Stimulated activated memory B cell treated with anti-CD40 and anti-IgM and Interleukin-4, amounts not matched to agents 10 μg/mL and 1 μg/mL and 100 μg/mL, for 72 hours (primary cell): Measurements from ENCODE around the gene HPS3.
A peak's percentile ranks its signal among the peaks of the same experiment; 100 is the strongest.

ENCODE experiments used
- ATAC-seq: fragments of 150-1000 bp; cut with Tn5 transposase; 2 replicates; pipeline ENCODE4 v1.10.0; 2021
- H3K27ac Mint-ChIP-seq: one replicate; pipeline ENCODE4 v1.8.0; 2022; ENCODE audit warnings: mild to moderate bottlenecking, mixed read lengths
- H3K27me3 Mint-ChIP-seq: one replicate; pipeline ENCODE4 v1.8.0; 2022; ENCODE audit warnings: mixed read lengths
- H3K36me3 Mint-ChIP-seq: one replicate; pipeline ENCODE4 v1.8.0; 2022; ENCODE audit warnings: mixed read lengths
- H3K4me1 Mint-ChIP-seq: one replicate; pipeline ENCODE4 v1.8.0; 2022; ENCODE audit warnings: mixed read lengths
- H3K4me3 Mint-ChIP-seq: one replicate; pipeline ENCODE4 v1.8.0; 2022; ENCODE audit warnings: mild to moderate bottlenecking, moderate library complexity, mixed read lengths
- H3K9me3 Mint-ChIP-seq: one replicate; pipeline ENCODE4 v1.8.0; 2022; ENCODE audit warnings: mixed read lengths

Gene HPS3

DNA sequence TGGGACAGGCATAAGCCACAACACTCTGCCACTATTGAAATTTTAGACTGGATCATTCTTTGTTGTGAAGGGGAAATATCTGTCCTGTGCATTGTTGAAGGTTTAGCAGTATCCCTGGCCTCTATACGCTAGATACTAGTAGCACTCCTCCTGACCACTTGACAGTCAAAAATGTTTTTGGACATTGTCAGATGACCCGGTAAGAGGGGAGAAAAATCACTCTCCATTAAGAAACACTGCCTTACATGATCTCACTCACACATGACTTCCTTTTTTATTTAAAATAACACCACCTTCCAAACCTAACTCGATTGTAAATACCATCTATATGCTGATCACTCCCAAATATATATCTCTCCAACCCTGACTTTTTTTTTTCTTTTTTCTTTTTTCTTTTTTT, 27.8 kb upstream of the HPS3 start:
- Mint-ChIP-seq H3K36me3 (no peaks in the 10 kb centered on the region), H3K9me3 (peaks cover 3% of the 10 kb centered on the region), H3K4me3 (no peak overlapping the region), H3K4me1 (no peaks in the 10 kb centered on the region), H3K27me3 (no peaks in the 10 kb centered on the region), H3K27ac (no peak overlapping the region)
- ATAC-seq, result no peak

DNA sequence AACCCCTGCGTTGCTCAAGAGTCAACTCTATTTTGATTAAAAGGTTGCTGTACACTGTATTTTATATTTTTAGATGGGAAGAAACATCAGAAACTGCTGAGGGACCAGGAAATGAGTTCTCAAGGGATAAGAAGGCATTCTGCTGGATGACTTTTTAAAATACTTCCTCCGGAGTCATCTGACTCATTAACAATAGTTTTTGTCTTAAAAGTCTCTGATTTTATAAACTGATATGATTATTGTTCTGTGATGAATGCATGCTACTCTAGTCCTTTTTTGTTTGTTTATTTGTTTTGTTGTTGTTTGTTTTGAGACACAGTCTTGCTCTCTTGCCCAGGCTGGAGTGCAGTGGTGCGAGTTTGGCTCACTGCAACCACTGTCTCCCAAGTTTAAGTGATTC, 25.0 kb upstream of the HPS3 start:
- no peaks in the 10 kb centered on the region for H3K27me3 Mint-ChIP-seq
- no peaks in the 10 kb centered on the region for H3K4me1 Mint-ChIP-seq
- H3K9me3 Mint-ChIP-seq, result peaks cover 3% of the 10 kb centered on the region
- ATAC-seq, result no peak
- no peaks in the 10 kb centered on the region for H3K36me3 Mint-ChIP-seq
- H3K4me3 Mint-ChIP-seq, result no peak overlapping the region
- no peak overlapping the region for H3K27ac Mint-ChIP-seq

DNA sequence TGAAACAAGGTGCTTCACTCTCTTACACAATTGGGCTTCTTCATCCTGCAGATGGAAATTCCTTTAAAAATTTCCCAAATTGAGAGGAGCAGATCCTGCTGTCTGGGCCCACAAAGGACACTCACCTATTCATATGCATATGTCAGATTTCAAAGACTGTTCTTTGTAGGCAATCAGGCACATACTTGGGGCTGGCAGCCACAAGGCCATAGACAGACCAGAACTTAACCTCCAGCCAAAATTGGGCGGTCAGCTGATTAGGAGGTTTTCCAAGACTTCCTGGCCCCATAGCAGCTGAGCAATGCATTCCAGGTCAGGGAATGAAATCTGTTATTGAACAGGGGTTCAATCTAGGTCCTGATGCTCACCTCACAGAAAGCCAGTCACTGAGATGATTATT, 15.0 kb upstream of the HPS3 start:
- Mint-ChIP-seq H3K36me3 (no peaks in the 10 kb centered on the region), H3K9me3 (no peaks in the 10 kb centered on the region), H3K4me1 (no peaks in the 10 kb centered on the region), H3K27me3 (no peaks in the 10 kb centered on the region), H3K27ac (no peak overlapping the region), H3K4me3 (no peak overlapping the region)
- ATAC-seq, result no peak

DNA sequence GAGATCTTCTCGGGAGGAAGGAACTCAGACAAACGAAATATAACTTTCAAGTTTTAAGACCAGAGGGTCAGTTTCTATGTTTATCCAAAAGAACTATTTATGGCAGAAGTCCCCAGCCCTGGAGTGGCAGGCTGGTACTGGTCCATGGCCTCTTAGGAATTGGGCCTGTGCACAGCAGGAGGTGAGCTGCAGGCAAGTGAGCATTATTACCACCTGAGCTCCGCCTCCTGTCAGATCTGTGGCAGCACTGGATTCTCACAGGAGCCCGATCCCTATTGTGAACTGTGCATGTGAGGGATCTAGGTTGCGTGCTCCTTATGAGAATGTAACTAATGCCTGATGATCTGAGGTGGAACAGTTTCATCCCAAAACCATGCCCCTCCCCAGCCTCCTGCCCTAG, 14.3 kb upstream of the HPS3 start:
- H3K27ac Mint-ChIP-seq, result no peak overlapping the region
- H3K36me3 Mint-ChIP-seq, result no peaks in the 10 kb centered on the region
- no peaks in the 10 kb centered on the region for H3K4me1 Mint-ChIP-seq
- no peaks in the 10 kb centered on the region for H3K27me3 Mint-ChIP-seq
- no peak for ATAC-seq
- no peak overlapping the region for H3K4me3 Mint-ChIP-seq
- no peaks in the 10 kb centered on the region for H3K9me3 Mint-ChIP-seq

DNA sequence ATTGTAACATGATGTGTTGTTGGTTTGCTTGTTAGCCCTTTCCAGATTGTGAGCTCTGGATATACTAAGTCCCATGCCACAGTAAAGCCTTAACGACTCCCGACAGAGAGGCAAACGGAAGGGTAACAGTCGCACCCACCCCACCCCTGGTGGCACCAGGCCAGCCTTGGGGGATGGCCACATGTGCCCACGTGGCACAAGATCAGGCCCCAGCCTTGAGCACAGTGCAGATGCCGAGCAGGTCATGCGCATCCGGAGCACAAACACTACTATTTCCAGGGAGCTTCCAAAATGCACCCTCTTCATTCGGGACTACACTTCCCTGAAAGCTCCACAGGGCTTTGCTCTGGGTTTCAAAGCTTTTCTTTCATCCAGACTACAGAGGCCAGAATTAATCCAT, 10.7 kb upstream of the HPS3 start:
- no peaks in the 10 kb centered on the region for H3K27me3 Mint-ChIP-seq
- H3K9me3 Mint-ChIP-seq, result no peaks in the 10 kb centered on the region
- H3K4me3 Mint-ChIP-seq, result no peak overlapping the region
- no peaks in the 10 kb centered on the region for H3K36me3 Mint-ChIP-seq
- H3K4me1 Mint-ChIP-seq, result peaks cover 5% of the 10 kb centered on the region
- ATAC-seq, result no peak
- no peak overlapping the region for H3K27ac Mint-ChIP-seq

DNA sequence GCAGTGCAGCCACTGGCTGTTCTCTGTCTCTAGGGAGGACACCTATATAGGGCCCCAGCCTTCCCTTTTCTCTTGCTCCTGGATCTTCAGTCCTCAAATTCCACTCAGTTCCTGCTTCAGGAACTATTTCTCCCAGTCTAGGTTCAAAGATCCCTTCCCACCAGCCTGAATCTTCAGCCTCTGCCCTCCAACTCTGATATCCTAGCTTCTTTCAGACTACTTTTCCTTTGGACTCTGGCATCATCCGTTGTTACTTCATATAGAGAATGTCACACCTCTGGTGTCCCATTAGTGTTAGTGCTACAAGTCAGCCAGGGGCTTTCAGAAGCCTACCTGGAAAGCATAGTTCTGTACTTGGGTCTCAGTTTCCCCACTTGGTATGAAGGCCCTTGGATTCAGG, 10.0 kb upstream of the HPS3 start:
- Mint-ChIP-seq H3K27ac (no peak overlapping the region), H3K4me1 (peaks cover 5% of the 10 kb centered on the region), H3K27me3 (no peaks in the 10 kb centered on the region), H3K9me3 (no peaks in the 10 kb centered on the region), H3K36me3 (no peaks in the 10 kb centered on the region), H3K4me3 (no peak overlapping the region)
- ATAC-seq, result no peak

DNA sequence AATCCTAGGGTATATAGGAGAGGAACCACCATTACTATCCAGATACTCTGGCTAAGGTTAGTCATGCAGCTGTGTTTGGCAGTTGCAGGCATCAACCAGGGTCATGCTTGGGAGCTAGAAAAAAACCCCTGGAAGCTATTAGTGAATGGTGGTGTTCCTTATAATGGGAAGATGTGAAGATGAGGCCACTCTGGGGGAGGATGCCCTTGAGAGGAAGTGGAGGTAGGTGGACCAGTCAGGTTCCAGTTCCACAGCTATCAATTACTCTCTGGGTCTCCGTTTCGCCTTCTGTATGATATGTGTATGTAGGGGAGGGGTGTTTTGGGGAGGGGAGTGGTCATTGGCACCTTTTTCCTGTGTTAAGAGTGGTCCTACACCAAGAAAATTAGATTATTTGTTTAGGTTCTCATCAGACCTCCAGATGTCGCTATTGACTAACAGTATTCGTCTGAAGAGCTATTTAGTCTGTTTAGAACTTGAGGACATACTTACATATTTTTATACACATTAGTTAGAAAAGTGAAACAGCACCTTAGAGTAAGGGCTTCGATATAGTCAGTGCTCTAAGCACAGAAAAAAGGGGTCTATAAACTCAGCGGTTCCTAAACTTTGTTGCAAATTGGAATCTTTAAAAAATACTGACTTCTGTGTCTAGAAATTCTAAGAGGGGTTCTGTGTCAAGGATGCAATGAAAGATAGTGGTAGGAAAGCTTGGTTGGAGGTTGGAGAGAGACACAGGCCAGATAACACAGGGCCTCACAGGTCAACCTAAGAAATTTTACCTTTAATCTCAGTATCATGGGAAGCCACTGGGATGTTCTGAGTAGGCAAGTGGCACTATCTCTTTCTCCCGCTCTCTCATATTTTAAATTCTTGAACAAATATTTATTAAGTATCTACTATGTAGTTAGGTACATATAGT, 9.1 kb upstream of the HPS3 start:
- no peaks in the 10 kb centered on the region for H3K9me3 Mint-ChIP-seq
- peaks cover 5% of the 10 kb centered on the region for H3K4me1 Mint-ChIP-seq
- H3K36me3 Mint-ChIP-seq, result no peaks in the 10 kb centered on the region
- H3K27me3 Mint-ChIP-seq, result no peaks in the 10 kb centered on the region
- peak; percentile 65 for ATAC-seq
- H3K27ac Mint-ChIP-seq, result peak overlapping the region; percentile 68
- H3K4me3 Mint-ChIP-seq, result no peak overlapping the region

DNA sequence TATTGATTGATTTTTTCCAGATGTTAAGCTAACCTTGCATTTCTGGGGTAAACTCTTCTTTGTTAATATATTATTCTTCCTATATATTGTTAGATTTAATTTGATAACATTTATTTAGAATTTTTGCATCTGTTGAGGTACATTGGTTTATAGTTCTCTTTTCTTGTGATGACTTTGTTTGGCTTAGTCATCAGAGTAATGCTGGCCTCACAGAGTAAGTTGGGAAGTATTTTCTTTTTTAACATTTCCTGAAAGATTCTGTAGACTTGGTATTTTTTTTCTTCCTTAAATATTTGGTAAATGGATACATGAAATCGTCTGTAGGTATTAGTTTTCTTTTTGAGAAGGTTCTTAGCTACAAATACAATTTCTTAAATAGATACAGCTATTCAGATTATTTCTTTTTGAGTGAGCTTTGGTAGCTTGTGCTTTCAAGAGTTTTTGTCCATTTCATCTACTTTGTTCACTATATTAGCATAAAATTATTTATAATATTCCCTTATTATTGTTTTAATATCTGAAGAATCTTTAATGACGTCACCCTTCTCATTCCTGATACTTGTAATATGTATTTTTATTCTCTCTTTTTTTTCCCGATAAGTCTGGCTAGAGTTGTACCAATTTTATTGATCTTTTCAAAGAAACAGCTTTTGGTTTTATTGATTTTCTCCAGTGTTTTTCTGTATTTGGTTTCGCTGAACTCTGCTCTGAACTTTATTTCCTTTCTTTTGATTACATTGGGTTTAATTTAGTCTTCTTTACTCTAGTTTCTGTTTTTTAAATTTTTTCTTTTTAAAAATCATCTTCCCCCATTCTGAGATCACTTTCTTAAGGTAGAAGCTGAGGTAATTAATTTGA, 6.5 kb upstream of the HPS3 start:
- no peak overlapping the region for H3K27ac Mint-ChIP-seq
- no peaks in the 10 kb centered on the region for H3K27me3 Mint-ChIP-seq
- no peaks in the 10 kb centered on the region for H3K36me3 Mint-ChIP-seq
- peaks cover 5% of the 10 kb centered on the region for H3K4me1 Mint-ChIP-seq
- no peak for ATAC-seq
- H3K4me3 Mint-ChIP-seq, result no peak overlapping the region
- H3K9me3 Mint-ChIP-seq, result no peaks in the 10 kb centered on the region

DNA sequence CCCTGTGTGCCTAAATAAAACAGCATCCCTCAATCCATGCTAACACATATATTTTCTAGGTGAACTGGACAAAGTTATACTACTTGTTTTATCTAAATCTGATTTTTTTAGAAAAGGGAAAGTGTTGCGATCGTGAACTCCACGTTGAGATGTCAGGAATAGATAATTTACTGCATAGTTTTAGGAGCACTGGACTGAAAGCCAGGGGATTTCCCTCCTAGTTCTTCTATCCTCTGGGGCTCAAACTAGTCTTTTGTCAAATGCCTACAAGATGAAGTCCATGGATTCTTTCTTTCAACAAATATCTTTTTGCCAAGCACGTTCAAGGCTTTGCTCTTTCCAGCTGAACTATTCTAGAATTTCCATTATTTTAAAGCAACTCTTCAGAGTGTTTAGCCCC, 617 bp upstream of the HPS3 start:
- Mint-ChIP-seq H3K27ac (peak overlapping the region; percentile 92), H3K9me3 (no peaks in the 10 kb centered on the region), H3K4me3 (peak overlapping the region; percentile 96), H3K36me3 (peaks cover 6% of the 10 kb centered on the region), H3K27me3 (no peaks in the 10 kb centered on the region), H3K4me1 (peaks cover 37% of the 10 kb centered on the region)
- ATAC-seq, result no peak

DNA sequence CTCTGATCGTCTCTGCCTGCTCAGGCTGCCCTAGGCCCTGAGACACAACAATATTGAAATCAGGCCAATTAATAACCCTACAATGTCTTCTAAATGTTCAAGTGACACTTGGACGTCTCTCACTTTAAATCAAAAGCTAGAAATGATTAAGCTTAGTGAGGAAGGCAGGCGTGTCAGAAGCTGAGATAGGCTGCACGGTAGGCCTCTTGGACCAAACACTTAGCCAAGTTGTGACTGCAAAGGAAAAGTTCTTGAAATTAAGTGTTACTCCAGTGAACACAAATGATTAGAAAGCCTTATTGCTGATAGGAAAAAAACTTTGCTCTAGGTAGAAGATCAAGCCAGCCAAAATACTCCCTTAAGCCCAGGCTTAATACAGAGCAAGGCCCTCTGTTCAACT, 2.2 kb downstream of the HPS3 start:
- ATAC-seq, result no peak
- H3K4me3 Mint-ChIP-seq, result peak overlapping the region; percentile 96
- H3K9me3 Mint-ChIP-seq, result no peaks in the 10 kb centered on the region
- H3K27me3 Mint-ChIP-seq, result no peaks in the 10 kb centered on the region
- peak overlapping the region; percentile 92 for H3K27ac Mint-ChIP-seq
- H3K36me3 Mint-ChIP-seq, result peaks cover 25% of the 10 kb centered on the region
- peaks cover 56% of the 10 kb centered on the region for H3K4me1 Mint-ChIP-seq

DNA sequence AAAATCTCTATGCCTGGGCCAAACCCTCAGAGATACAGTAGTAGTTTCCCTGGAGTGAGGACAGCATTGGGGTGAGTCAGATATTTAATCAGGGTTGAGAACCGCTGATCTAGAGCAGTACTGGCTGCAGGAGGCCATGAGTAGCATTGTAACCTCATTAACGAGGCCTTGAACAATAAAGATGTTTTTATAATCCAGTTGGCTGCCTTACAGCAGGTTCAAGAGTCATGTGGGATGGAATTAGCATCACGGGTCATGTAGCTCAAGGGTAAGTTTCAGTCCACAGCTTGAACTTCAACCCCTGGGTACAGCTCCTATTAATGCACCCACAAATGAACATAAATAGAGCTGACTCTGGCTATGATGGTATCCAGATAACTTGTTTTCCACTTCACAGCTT, 5.1 kb downstream of the HPS3 start:
- peaks cover 31% of the 10 kb centered on the region for H3K36me3 Mint-ChIP-seq
- peaks cover 67% of the 10 kb centered on the region for H3K4me1 Mint-ChIP-seq
- H3K27me3 Mint-ChIP-seq, result no peaks in the 10 kb centered on the region
- no peak for ATAC-seq
- H3K9me3 Mint-ChIP-seq, result no peaks in the 10 kb centered on the region
- H3K27ac Mint-ChIP-seq, result no peak overlapping the region
- H3K4me3 Mint-ChIP-seq, result no peak overlapping the region

DNA sequence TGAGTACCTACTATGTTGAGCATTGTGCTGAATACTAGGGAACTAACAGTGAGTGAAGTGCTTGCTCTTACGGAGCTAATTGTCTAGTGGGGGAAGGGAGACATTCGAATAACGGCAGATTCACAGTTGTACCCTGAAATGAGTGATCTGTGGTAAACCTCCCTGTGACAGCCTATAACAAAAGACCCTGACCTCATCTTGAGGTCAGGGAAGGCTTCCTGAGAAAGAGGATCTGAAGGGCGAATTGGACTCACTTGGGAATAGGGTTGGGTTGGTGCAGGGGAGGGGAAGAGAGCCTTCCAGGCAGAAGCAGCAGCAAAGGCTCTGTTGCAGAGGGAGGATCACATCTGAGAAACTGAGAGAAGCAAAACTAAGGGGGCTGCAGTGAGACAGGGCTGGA, 13.2 kb downstream of the HPS3 start:
- Mint-ChIP-seq H3K4me3 (no peak overlapping the region), H3K27me3 (no peaks in the 10 kb centered on the region), H3K27ac (peak overlapping the region; percentile 42), H3K9me3 (no peaks in the 10 kb centered on the region), H3K36me3 (peaks cover 30% of the 10 kb centered on the region), H3K4me1 (peaks cover 49% of the 10 kb centered on the region)
- ATAC-seq, result peak; percentile 15

DNA sequence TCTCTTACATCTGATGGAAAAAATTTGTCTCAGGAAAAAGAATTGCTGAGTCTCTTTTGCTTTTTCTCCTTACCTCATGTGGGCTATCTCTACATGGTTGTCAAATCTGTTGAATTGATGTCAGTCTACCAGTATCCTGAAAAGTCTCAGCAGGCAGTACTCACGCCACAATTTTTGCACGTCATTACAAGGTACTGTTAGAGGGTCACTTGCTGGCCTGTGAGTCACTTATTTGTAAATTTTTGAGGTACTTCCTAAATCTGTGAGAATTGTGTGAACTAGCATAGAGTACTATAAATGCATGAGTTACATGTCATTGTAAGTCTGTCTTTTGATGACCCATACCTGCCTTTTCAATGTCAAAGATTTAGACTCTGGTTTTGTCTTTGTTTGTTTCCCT, 15.9 kb downstream of the HPS3 start:
- H3K4me1 Mint-ChIP-seq, result peaks cover 23% of the 10 kb centered on the region
- no peak overlapping the region for H3K27ac Mint-ChIP-seq
- peak; percentile 53 for ATAC-seq
- peak overlapping the region; percentile 4 for H3K4me3 Mint-ChIP-seq
- H3K36me3 Mint-ChIP-seq, result peaks cover 41% of the 10 kb centered on the region
- H3K27me3 Mint-ChIP-seq, result no peaks in the 10 kb centered on the region
- no peaks in the 10 kb centered on the region for H3K9me3 Mint-ChIP-seq

DNA sequence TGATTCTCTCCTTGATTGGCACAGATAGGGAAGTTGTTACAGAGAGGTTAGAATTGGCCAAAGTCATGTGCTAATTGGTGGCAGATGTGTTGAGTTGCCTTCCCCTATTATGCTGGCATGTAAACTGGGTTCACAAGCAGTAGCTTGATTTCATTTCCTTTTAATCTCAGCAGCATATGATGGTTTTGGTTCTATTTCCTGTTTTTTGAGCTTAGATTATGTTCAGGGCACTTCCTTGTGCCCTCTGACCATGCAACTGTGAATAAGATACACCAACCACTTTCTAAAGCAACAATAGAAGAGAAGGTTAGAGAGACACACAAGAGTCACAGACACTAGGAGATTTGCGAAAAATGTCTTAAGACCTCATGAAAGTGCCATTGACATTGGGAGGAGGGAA, 16.5 kb downstream of the HPS3 start:
- H3K36me3 Mint-ChIP-seq, result peaks cover 42% of the 10 kb centered on the region
- peaks cover 20% of the 10 kb centered on the region for H3K4me1 Mint-ChIP-seq
- H3K27ac Mint-ChIP-seq, result no peak overlapping the region
- H3K4me3 Mint-ChIP-seq, result no peak overlapping the region
- H3K27me3 Mint-ChIP-seq, result no peaks in the 10 kb centered on the region
- no peaks in the 10 kb centered on the region for H3K9me3 Mint-ChIP-seq
- ATAC-seq, result peak; percentile 95

DNA sequence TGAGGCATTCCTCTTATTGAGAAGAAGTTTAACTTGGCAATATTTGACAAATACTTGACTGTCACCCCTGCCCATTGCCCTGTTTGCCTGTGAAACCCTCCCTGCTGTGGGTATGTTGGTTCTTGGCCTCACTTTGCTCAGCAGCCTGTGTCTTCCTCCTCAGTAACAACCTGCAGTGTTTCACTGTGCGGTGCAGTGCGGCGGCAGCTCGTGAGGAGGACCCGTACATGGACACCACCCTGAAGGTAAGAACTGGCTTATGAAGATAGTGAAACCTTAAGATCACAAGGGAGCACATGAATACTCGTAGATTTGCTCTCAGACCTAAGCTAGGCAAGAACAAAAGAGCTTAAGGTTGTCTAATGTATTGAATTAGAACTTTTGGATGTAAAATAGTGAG, 21.0 kb downstream of the HPS3 start:
- peaks cover 19% of the 10 kb centered on the region for H3K4me1 Mint-ChIP-seq
- no peak for ATAC-seq
- H3K36me3 Mint-ChIP-seq, result peaks cover 45% of the 10 kb centered on the region
- H3K27ac Mint-ChIP-seq, result no peak overlapping the region
- no peak overlapping the region for H3K4me3 Mint-ChIP-seq
- H3K9me3 Mint-ChIP-seq, result no peaks in the 10 kb centered on the region
- H3K27me3 Mint-ChIP-seq, result no peaks in the 10 kb centered on the region

DNA sequence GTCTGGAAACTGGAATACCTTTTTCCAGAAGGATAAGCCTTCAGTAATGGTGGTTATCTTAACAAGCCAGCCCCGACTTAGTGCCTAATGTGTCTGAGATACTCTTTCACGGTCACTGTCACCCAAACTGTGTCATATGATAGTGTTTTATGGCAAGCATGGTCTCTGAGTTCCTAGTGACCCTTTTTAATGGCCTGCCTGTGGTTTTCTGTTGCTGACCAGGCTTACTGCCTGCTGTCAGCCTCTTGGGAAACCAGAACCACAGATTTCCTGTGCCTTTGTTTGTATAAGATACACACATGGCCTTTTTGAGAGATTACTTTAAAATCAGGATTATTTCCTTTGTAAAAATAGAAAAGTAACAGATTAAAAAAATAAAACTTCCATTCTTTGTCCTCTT, 22.4 kb downstream of the HPS3 start:
- peaks cover 56% of the 10 kb centered on the region for H3K36me3 Mint-ChIP-seq
- no peak overlapping the region for H3K27ac Mint-ChIP-seq
- ATAC-seq, result no peak
- H3K4me3 Mint-ChIP-seq, result no peak overlapping the region
- H3K4me1 Mint-ChIP-seq, result peaks cover 19% of the 10 kb centered on the region
- H3K27me3 Mint-ChIP-seq, result no peaks in the 10 kb centered on the region
- no peaks in the 10 kb centered on the region for H3K9me3 Mint-ChIP-seq
